Measurements from ENCODE around the gene SAP30BP. TPM values are rescaled to one million over a fixed set of nuclear protein-coding genes. Genes with fewer than 3 reads are reported as not detected.

Gene SAP30BP
- total RNA-seq, 1 experiment from 2014 or later = 98.3 TPM

- DNase-seq (ENCODE audit: low read depth) = no peak
These were observed 20.1 kb upstream of the SAP30BP start for GRCh38 chr17:75647061-75647460.

- DNase-seq (ENCODE audit: low read depth) = no peak
These were observed 19.2 kb upstream of the SAP30BP start for GRCh38 chr17:75647921-75648320.

DNA sequence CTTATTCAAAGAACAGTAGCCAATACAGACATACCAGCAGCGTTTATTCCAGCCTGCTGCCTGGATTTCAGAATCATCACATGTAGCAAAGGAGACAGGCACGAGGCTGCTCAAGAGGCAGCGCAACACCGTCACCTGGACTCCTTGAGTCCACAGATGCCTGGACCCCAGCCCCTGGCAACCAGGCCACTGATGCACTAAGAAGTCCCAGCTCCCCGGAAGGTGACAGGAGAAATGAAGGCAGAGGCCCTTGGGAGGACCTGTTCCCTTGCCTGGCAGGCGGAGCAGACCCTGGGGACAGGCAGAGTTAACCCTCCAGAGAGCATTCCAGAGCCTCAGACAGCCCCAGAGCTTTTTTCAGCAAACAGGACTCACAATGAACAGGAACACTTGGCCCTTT is 17.5 kb upstream of the SAP30BP start:
- DNase-seq (ENCODE audit: low read depth) = no peak

DNA sequence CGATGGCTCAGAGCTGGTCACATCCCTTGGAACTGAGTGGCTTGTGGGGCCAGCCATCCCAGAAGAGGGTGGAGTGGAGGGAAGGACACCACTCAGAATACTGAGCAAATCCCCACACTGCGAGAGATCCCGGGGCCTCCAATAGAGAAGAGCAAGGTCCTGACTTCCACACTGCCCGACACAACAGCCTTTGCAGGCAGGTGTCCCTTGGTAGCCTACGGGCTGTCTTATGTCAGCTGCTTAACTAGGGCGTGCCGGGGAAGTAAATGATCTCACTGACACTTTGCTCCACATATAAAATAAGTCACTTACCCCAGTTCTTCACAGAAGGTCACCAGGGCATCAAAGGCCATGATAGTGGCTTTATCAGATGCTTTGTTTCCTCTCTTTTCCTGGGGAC is 16.3 kb upstream of the SAP30BP start:
- no peak for DNase-seq (ENCODE audit: low read depth)

GRCh38 chr17:75652341-75652740 is 14.8 kb upstream of the SAP30BP start:
- no peak for DNase-seq (ENCODE audit: low read depth)

DNA sequence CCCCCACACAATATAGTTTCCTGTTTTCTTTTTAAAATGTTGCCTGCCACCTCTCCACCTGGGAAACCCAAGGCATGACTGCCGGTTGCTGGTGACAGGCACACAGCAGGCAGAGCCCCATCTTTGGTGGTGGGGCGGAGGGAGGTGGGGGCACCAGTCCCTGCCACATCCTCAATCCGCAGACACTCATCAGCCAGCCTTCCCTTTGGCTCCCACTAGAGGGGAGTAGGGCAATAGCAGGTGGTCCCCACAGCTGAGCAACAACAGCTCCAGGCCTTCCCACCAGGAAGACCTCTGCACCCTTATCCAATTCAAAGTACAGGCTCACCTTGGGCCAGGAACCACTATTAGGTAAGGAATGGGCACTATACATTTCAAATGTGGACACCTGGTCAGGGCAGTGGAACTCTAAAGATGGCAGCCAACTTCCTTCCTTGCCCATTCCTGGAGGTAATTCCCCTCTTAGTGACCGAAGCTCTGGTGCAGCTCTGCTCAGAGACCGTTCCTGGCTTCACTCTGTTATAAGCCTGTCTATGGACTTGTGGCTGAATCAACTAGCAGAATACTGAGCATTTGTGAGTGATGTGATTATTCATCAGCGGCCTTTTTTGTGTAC is 14.1 kb upstream of the SAP30BP start:
- DNase-seq (ENCODE audit: low read depth) = peak; percentile 52

- no peak for DNase-seq (ENCODE audit: low read depth)
These were observed 13.0 kb upstream of the SAP30BP start for GRCh38 chr17:75654176-75654575.

GRCh38 chr17:75658237-75658636 is 8.9 kb upstream of the SAP30BP start:
- no peak for DNase-seq (ENCODE audit: low read depth)

DNA sequence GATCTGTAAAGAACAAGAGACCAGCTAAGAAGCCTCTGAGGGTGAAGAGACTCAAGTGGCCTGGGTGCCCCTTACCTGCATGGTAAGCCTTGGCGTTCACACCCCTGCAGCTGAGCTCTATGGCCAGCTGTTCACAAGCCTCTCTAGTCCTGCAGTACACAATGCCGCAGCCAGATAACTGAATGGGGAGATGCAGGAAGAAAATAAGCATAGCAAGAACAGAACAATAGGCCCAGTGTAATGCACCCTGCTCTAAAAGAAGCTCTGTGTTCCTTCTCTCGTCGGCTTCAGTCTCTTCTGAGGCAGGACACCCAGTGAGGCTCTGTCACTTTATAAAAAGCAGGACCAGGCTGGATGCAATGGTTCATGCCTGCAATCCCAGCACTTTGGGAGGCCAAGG is 5.6 kb upstream of the SAP30BP start:
- no peak for DNase-seq (ENCODE audit: low read depth)

DNA sequence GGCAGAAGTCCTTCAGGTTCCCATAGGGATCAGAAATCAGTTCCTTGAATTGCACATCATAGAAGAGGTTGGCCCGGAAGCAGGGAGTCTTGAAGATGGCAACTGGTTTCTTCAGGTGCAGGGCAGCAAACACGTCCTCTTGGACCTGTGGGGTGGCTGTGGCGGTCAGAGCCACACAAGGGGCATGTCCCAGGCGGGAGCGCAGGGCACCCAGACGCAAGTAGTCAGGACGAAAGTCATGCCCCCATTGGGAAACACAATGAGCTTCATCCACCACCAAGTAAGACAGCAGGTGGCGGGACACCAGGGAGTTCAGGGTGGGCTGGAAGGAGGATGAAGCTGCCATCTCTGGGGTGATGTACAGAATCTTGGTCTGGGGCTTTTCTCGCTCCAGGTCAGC is 4.6 kb upstream of the SAP30BP start:
- no peak for DNase-seq (ENCODE audit: low read depth)

DNA sequence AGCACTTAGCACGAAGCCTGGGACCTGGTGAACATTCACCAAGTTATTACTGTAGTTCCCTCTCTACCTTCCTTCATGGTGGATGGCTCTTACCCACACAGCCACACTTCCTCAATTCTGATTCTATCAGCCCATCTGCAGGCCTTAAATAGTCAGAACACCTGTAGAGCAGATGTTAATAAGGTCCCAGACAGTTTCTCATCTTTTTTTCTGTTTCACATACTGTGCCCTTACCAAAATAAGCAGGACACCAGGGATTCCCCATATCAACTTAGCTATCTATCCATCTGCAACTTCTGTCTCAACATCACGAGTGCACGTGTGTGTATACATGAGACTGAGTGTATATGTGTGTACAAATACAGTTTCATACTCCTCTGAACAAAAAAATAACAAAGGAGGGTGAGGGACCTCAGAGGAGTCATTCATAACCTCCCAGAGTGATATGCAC is 3.0 kb upstream of the SAP30BP start:
- no peak for DNase-seq (ENCODE audit: low read depth)

- no peak for DNase-seq (ENCODE audit: low read depth)
These were observed 1.2 kb upstream of the SAP30BP start for GRCh38 chr17:75665981-75666380.

DNA sequence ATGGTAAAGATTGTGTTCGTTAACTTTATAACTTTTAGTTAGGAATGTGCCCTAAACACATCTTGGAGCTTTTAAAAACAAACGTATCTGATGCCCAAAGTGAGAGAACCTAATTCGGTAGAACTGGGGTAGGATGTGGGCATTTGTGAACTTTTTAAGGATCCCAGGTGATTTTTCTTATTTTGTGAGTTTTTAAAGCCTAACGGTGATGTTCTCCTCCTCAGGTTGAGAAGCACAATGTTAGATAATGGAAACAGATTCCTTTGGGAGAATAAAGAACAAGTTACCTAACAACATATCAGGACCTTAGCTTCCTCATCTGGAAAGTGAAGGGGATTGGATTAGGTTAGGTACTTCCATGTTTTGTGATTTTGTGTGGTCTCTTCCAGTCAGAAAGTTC is 687 bp downstream of the SAP30BP start:
- DNase-seq (ENCODE audit: low read depth) = no peak

GRCh38 chr17:75668489-75668888 is 1.4 kb downstream of the SAP30BP start:
- no peak for DNase-seq (ENCODE audit: low read depth)

DNA sequence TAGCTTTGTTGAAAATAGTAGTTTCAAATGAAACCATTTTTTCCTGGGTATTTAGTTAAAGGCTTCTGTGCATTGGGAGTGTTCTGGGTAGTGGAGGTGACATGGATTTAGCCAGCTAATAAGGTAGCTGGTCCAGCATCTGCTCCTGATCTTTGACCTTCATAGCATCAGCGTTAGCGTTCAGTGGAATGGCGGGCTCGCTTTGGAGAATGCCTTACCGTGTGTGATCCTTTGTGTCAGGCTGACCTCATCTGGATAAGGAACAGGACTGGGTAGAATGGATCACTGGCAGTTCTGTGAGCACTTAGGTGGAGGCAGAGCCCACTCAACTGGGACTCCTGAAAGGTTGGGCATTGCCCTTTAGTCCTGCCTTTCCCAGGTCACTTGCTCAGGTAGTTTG is 3.7 kb downstream of the SAP30BP start:
- no peak for DNase-seq (ENCODE audit: low read depth)

DNA sequence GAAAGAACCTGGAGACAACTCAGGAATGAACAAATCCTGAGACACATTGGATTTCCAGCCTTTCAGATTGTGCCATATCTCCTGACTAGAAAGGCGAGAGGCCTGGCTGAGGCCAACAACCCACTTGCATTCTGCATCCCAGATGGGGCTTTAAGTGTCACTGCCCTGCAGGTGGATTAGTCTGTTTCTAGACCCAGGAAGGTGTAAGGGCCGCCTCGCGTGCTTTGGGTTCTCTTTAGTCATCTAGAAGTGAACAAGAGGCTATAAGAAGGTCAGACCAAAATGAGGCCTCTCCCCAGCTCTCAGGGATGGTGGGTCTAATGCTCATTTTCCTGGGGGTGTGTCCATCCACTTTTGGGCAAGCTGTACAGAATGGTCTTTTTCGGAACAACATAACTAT is 4.9 kb downstream of the SAP30BP start:
- no peak for DNase-seq (ENCODE audit: low read depth)

DNA sequence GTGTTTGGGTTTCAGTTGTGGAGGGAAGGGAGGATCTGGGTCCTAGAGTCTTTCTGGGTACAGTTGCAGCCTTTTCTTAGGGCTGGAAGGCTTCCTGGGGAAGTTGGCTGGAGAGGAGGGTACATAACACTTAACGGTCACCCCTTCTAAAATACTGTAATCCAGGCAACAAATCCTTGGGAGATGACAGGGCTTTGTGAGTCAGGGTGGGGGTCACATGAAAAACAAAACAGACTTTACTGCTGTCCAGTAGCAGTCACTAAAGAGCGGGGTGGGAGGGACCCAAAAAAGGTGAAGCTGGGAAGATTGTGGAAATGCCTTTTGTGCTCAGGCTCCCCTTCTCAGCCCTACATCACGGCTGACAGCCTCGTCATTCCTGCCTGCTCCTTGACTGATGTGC is 6.3 kb downstream of the SAP30BP start:
- no peak for DNase-seq (ENCODE audit: low read depth)

DNA sequence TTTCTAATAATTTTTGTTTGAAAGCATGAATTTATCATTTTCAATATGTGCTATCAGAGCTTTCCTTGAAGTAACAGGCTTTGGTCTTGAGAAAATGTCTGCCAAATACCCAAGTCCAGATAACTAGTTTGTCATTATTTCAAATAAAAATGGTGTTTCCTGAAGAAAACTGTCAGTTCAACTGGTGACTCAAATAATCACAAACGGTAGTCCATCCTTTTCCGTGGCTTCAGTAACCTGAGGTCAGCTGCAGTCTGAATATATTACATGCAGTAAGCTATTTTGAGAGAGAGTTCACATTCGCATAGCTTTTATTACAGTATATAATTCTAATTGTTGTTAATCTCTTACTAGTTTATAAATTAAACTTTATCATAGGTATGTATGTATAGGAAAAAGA is 9.3 kb downstream of the SAP30BP start:
- DNase-seq (ENCODE audit: low read depth) = no peak

GRCh38 chr17:75679706-75680211 is 12.6 kb downstream of the SAP30BP start:
- DNase-seq (ENCODE audit: low read depth) = peak; percentile 74

- no peak for DNase-seq (ENCODE audit: low read depth)
These were observed 13.3 kb downstream of the SAP30BP start for GRCh38 chr17:75680431-75680830.

DNA sequence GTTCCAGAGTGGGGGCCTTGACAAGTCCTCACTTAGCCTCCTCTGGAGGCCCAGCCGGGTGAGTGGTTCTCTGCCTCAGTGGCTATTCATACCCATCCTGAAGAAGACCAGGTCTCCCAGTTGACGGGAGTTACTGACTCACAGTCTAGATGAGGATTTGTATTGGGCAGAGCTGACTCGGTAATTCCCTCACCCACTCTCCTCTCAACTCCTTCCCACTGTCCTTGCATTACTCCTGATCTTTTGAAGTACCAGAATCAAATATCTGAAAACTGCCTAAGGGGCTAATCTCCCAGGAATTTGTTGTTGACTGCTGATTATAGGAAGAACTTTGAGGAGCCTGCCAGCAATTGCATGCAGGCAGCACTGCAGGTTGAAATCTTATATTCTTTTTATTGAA is 14.2 kb downstream of the SAP30BP start:
- DNase-seq (ENCODE audit: low read depth) = peak; percentile 48

DNA sequence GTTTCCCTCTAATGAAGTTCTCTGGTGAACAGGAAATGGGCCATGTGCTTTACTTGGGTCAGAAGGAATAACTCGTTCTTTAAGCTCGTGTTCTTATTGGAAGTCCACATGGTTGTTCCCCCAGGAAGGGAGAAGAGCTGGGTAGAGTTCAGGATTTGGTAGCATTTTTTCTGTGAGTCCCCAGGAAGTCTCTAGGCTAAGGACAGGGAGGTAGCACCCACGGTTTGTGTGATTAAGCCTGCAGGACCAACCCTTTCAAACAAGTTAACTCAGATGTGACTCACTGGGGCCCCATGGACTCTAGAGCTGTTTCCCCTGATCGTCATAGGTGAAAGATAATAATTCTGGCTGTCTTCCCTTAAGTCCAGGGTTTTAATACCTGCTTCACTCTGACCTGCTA is 16.4 kb downstream of the SAP30BP start:
- peak; percentile 89 for DNase-seq (ENCODE audit: low read depth)

DNA sequence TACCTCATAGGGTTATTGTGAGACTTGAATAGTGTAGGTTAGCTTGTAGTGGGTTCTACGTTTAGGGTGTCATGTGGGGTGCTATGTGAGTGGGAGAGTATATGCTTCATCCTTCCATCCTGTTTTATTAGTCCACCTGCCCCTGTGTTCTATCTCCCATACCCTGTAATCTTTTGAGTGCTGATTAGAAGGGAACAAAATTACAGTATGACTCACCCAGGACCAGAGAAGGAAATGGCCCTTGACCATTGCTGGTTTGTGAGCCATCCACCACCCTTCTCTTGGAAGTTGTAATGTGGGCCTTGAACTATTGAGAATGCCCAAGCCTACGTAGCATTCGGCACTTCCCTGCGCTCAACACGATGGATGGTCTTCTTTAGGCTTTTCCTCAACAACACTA is 17.1 kb downstream of the SAP30BP start:
- DNase-seq (ENCODE audit: low read depth) = peak; percentile 58

DNA sequence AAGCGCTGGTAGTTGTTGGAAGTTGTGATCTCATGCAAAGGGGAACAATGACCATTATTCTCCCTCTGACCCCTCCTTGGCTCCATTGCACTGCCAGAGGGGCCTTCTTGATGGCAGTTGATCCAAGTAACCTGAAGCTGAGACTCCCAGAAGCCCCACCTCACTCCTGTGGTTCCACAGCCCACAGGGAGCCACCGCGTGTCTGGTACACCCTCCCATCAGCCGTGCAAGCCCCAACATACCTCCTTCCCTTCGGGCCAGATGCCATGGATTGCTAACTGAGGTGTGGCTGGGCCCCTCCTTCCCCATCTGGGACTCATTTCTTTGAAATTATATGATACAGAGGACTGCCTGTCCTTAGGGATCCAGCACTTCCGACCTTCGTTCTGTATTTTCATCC is 17.8 kb downstream of the SAP30BP start:
- DNase-seq (ENCODE audit: low read depth) = no peak

Measured in Daoy (cell line).